HG03575 (cell line): Measurements from ENCODE around the gene RHBDD3.

Source experiments
- ATAC-seq: cut with Tn5 transposase; IDR thresholded peaks from one replicate; pipeline ENCODE4 v1.9.1; 2021; ENCODE audit not compliant: unreplicated experiment, insufficient number of reproducible peaks, low FRiP score; ENCODE audit errors: extremely low read depth

Gene RHBDD3

GRCh38 chr22:29306835-29307595 is 39.2 kb upstream of the RHBDD3 start:
- ATAC-seq = no peak

GRCh38 chr22:29306175-29306834 is 38.5 kb upstream of the RHBDD3 start, which contains the start of gene GAS2L1:
GAS2L1 (plus strand) TSS chr22:29306650; CDS start chr22:29308106, 1,456 bp downstream.
- no peak for ATAC-seq

GRCh38 chr22:29305836-29306174 is 38.0 kb upstream of the RHBDD3 start:
- ATAC-seq = no peak

- ATAC-seq = no peak
These were observed 35.1 kb upstream of the RHBDD3 start for GRCh38 chr22:29302681-29303465.

GRCh38 chr22:29302402-29302680 is 34.6 kb upstream of the RHBDD3 start:
- ATAC-seq = no peak

- no peak for ATAC-seq
These were observed 34.1 kb upstream of the RHBDD3 start for GRCh38 chr22:29301716-29302401.

GRCh38 chr22:29300807-29301601 is 33.2 kb upstream of the RHBDD3 start:
- no peak for ATAC-seq

- no peak for ATAC-seq
These were observed 32.7 kb upstream of the RHBDD3 start for GRCh38 chr22:29300467-29300806.

- no peak for ATAC-seq
These were observed 31.5 kb upstream of the RHBDD3 start for GRCh38 chr22:29299136-29299900.

- no peak for ATAC-seq
These were observed 30.9 kb upstream of the RHBDD3 start for GRCh38 chr22:29298641-29299040.

- no peak for ATAC-seq
These were observed 24.6 kb upstream of the RHBDD3 start for GRCh38 chr22:29292379-29292778.

GRCh38 chr22:29291215-29291614 is 23.4 kb upstream of the RHBDD3 start:
- ATAC-seq = no peak

- ATAC-seq = no peak
These were observed 22.3 kb upstream of the RHBDD3 start for GRCh38 chr22:29290061-29290460.

GRCh38 chr22:29288837-29289236 is 21.1 kb upstream of the RHBDD3 start:
- no peak for ATAC-seq

- ATAC-seq = no peak
These were observed 16.4 kb upstream of the RHBDD3 start for GRCh38 chr22:29284196-29284595.

- no peak for ATAC-seq
These were observed 10.1 kb upstream of the RHBDD3 start for GRCh38 chr22:29277927-29278326.

GRCh38 chr22:29275819-29276565 is 8.2 kb upstream of the RHBDD3 start:
- no peak for ATAC-seq

GRCh38 chr22:29275167-29275566 is 7.4 kb upstream of the RHBDD3 start:
- no peak for ATAC-seq
